H1 (cell line): ENCODE measurements around the gene MAGI2. TPM values are rescaled to one million over a fixed set of nuclear protein-coding genes. Genes with fewer than 3 reads are reported as not detected.

ENCODE experiments used
- CTCF ChIA-PET: fragments of 300-600 bp; sonication (Branson Sonifier 250); formaldehyde crosslinking; loops from one replicate; lab custom pipeline; 2021; ENCODE audit not compliant: partially characterized antibody; lab: Charles Lee
- POLR2A ChIA-PET: fragments of 300-600 bp; sonication (Branson Sonifier 250); formaldehyde crosslinking; loops from one replicate; lab custom pipeline; 2021; ENCODE audit warnings: inconsistent platforms; ENCODE audit not compliant: partially characterized antibody; lab: Charles Lee
- DNase-seq, 2 experiments: peaks; one replicate each; pipeline versions ENCODE4 v3.0.0 to v3.0.0-alpha.2; 2010 to 2022; ENCODE audit warnings: low spot score in 2 of 2, low read depth in 1 of 2, mixed read lengths in 1 of 2
- FAIRE-seq: peaks from 2 replicates; lab custom pipeline; 2011; peaks lifted over from hg19 to GRCh38; lab: Jason Lieb, UNC
- H2AFZ ChIP-seq: 2 replicates; pipeline ENCODE4 v1.8.1; 2012; ENCODE audit warnings: low read length, inconsistent platforms
- H2AK5ac ChIP-seq: 2 replicates; pipeline ENCODE4 v1.6.1; 2013; ENCODE audit warnings: low read depth, low read length
- H2BK120ac ChIP-seq: replicated peaks from 2 replicates; pipeline ENCODE3; 2013; ENCODE audit warnings: low read depth, low read length, inconsistent platforms
- H2BK12ac ChIP-seq: 2 replicates; pipeline ENCODE4 v1.6.1; 2013; ENCODE audit warnings: low read depth, low read length
- H2BK15ac ChIP-seq: 2 replicates; pipeline ENCODE4 v1.6.1; 2013; ENCODE audit warnings: low read length
- H2BK20ac ChIP-seq: 2 replicates; pipeline ENCODE4 v1.6.1; 2013; ENCODE audit warnings: low read length
- H2BK5ac ChIP-seq: 2 replicates; pipeline ENCODE4 v1.6.1; 2013; ENCODE audit warnings: low read depth, low read length
- H3K14ac ChIP-seq: 2 replicates; pipeline ENCODE4 v1.6.1; 2013; ENCODE audit warnings: inconsistent platforms; ENCODE audit not compliant: insufficient read length
- H3K18ac ChIP-seq: 2 replicates; pipeline ENCODE4 v1.6.1; 2013; ENCODE audit warnings: low read length; ENCODE audit errors: extremely low read depth
- H3K23ac ChIP-seq: 2 replicates; pipeline ENCODE4 v1.6.1; 2013; ENCODE audit warnings: inconsistent platforms; ENCODE audit not compliant: insufficient read length
- H3K23me2 ChIP-seq: 2 replicates; pipeline ENCODE4 v1.6.1; 2013; ENCODE audit warnings: low read depth, low read length
- H3K27ac ChIP-seq: 2 replicates; pipeline ENCODE4 v1.6.1; 2011; ENCODE audit warnings: low read depth, low read length, inconsistent platforms
- H3K27me3 ChIP-seq, 4 experiments: replicated peaks in 1 of 4; 1 replicate in 1 of 4; 2 replicates in 3 of 4; pipeline versions ENCODE4 v1.6.1 to v1.8.1; 2011 to 2013; ENCODE audit warnings: low read length in 3 of 4, mild to moderate bottlenecking in 3 of 4, inconsistent platforms in 2 of 4, mixed read lengths in 2 of 4, moderate library complexity in 1 of 4; ENCODE audit not compliant: control insufficient read depth in 3 of 4, insufficient read depth in 3 of 4; ENCODE audit errors: extremely low read depth in 1 of 4
- H3K36me3 ChIP-seq, 4 experiments: 2 replicates each; pipeline versions ENCODE4 v1.6.1 to v1.8.1; 2011 to 2013; ENCODE audit warnings: mild to moderate bottlenecking in 4 of 4, low read length in 3 of 4, moderate library complexity in 2 of 4, control low read depth in 1 of 4, inconsistent platforms in 1 of 4; ENCODE audit not compliant: insufficient read depth in 4 of 4, control insufficient read depth in 2 of 4
- H3K4ac ChIP-seq: replicated peaks from 2 replicates; pipeline ENCODE3; 2013; ENCODE audit warnings: low read length, low read depth, mixed read lengths, inconsistent platforms; ENCODE audit not compliant: insufficient read length
- H3K4me1 ChIP-seq, 4 experiments: replicated peaks in 1 of 4; 1 replicate in 1 of 4; 2 replicates in 3 of 4; pipeline versions ENCODE4 v1.6.1 to v1.8.1; 2011 to 2013; ENCODE audit warnings: low read length in 3 of 4, inconsistent platforms in 2 of 4, mixed read lengths in 1 of 4; ENCODE audit not compliant: insufficient read depth in 4 of 4, control insufficient read depth in 3 of 4
- H3K4me2 ChIP-seq, 2 experiments: 2 replicates each; pipeline versions ENCODE4 v1.6.1 to v1.8.1; 2011 to 2013; ENCODE audit warnings: low read depth in 2 of 2, low read length in 2 of 2, control low read depth in 1 of 2, inconsistent platforms in 1 of 2, mild to moderate bottlenecking in 1 of 2; ENCODE audit not compliant: insufficient read depth in 1 of 2
- H3K4me3 ChIP-seq, 4 experiments: fragments of 200-600, 300-600 bp in 1 of 4; sonication (generic), shearing (Covaris generic), sonication (Bioruptor Twin) in 1 of 4; 2 replicates each; pipeline versions ENCODE4 v1.5.1 to v1.8.1; 2011 to 2016; ENCODE audit warnings: low read length in 4 of 4, low read depth in 3 of 4, control low read depth in 2 of 4, inconsistent platforms in 2 of 4, mild to moderate bottlenecking in 2 of 4, mixed read lengths in 1 of 4, moderate library complexity in 1 of 4; ENCODE audit not compliant: insufficient read depth in 2 of 4; ENCODE audit errors: extremely low read depth in 1 of 4
- H3K56ac ChIP-seq: replicated peaks from 2 replicates; pipeline ENCODE3; 2013; ENCODE audit warnings: low read depth, mild to moderate bottlenecking, mixed read lengths, low read length, inconsistent platforms; ENCODE audit not compliant: insufficient read length
- H3K79me1 ChIP-seq: 2 replicates; pipeline ENCODE4 v1.6.1; 2013; ENCODE audit warnings: low read depth, low read length, control low read depth
- H3K79me2 ChIP-seq, 2 experiments: 2 replicates each; pipeline versions ENCODE4 v1.6.1 to v1.8.1; 2012 to 2013; ENCODE audit warnings: low read length in 2 of 2, mild to moderate bottlenecking in 2 of 2, inconsistent platforms in 1 of 2; ENCODE audit not compliant: insufficient read depth in 2 of 2, control insufficient read depth in 1 of 2
- H3K9ac ChIP-seq, 4 experiments: replicated peaks in 1 of 4; 1 replicate in 1 of 4; 2 replicates in 3 of 4; pipeline versions ENCODE4 v1.6.1 to v1.8.1; 2011 to 2013; ENCODE audit warnings: low read depth in 3 of 4, low read length in 3 of 4, control low read depth in 2 of 4, mild to moderate bottlenecking in 2 of 4, moderate library complexity in 2 of 4, inconsistent platforms in 1 of 4; ENCODE audit errors: extremely low read depth in 1 of 4
- H3K9me3 ChIP-seq, 2 experiments: 2 replicates each; pipeline versions ENCODE4 v1.6.1 to v1.8.1; 2012 to 2013; ENCODE audit warnings: mild to moderate bottlenecking in 2 of 2, moderate library complexity in 2 of 2, control low read depth in 1 of 2, inconsistent platforms in 1 of 2, low read depth in 1 of 2, low read length in 1 of 2, mixed read lengths in 1 of 2; ENCODE audit not compliant: insufficient read depth in 2 of 2
- H4K20me1 ChIP-seq, 2 experiments: replicated peaks in 1 of 2; 2 replicates each; pipeline versions ENCODE3 to v1.8.1; 2011 to 2013; ENCODE audit warnings: inconsistent platforms in 2 of 2, low read length in 2 of 2, mild to moderate bottlenecking in 1 of 2; ENCODE audit not compliant: insufficient read depth in 2 of 2, control insufficient read depth in 1 of 2
- H4K5ac ChIP-seq: 2 replicates; pipeline ENCODE4 v1.6.1; 2013; ENCODE audit warnings: low read length, low read depth, mixed read lengths, inconsistent platforms; ENCODE audit not compliant: insufficient read length
- H4K8ac ChIP-seq: 2 replicates; pipeline ENCODE4 v1.8.0; 2013; ENCODE audit warnings: mild to moderate bottlenecking, moderate library complexity, low read length, inconsistent platforms; ENCODE audit not compliant: insufficient read depth; ENCODE audit errors: extremely low read depth
- H4K91ac ChIP-seq: replicated peaks from 2 replicates; pipeline ENCODE3; 2013; ENCODE audit warnings: low read length, mixed read lengths, inconsistent platforms; ENCODE audit not compliant: insufficient read length
- CBX5 ChIP-seq: fragments of 300-800, 300-1000 bp; sonication (generic); IDR thresholded peaks from 2 replicates; pipeline ENCODE4 v1.7.1; 2016; ENCODE audit warnings: antibody characterized with exemption, low read length, low read depth
- RNF2 ChIP-seq: fragments of 200-900, 300-1000 bp; sonication (generic); IDR thresholded peaks from 2 replicates; pipeline ENCODE4 v1.7.1; 2016; ENCODE audit warnings: borderline replicate concordance, low read depth, mild to moderate bottlenecking, antibody characterized with exemption, low read length; ENCODE audit not compliant: poor library complexity, severe bottlenecking; ENCODE audit errors: missing control alignments
- SAP30 ChIP-seq: fragments of 300-600 bp; sonication (generic); IDR thresholded peaks from 2 replicates; pipeline ENCODE4 v1.7.1; 2012; ENCODE audit warnings: low read length, moderate library complexity, mild to moderate bottlenecking, inconsistent platforms; ENCODE audit not compliant: insufficient read depth, insufficient replicate concordance
- SIX5 ChIP-seq: IDR thresholded peaks from 2 replicates; pipeline ENCODE4 v1.6.1; 2011; ENCODE audit warnings: mild to moderate bottlenecking, low read depth, low read length
- SP2 ChIP-seq: IDR thresholded peaks from 2 replicates; pipeline ENCODE4 v1.6.1; 2012; ENCODE audit warnings: mild to moderate bottlenecking, low read length, inconsistent platforms
- WGBS, 2 experiments: shearing (Covaris generic) in 1 of 2; methylation state at CpG; one replicate each; pipeline versions ENCODE4 v1.1.6 to v1.1.7; 2013 to 2015; ENCODE audit warnings: low lambda C conversion rate in 2 of 2, mixed read lengths in 2 of 2, inconsistent platforms in 1 of 2, low coverage in 1 of 2, missing lambda C conversion rate in 1 of 2; ENCODE audit not compliant: insufficient replicate concordance in 2 of 2, insufficient coverage in 1 of 2, insufficient read length in 1 of 2; ENCODE audit errors: extremely low coverage in 1 of 2, missing lambda C conversion rate in 1 of 2; 5-methylcytosine and 5-hydroxymethylcytosine counted together
- polyA plus RNA-seq, 7 experiments: library from polyadenylated mRNA; depleted of rRNA in 3 of 7; stranded (reverse) in 5 of 7; unstranded in 2 of 7; fragments of >200 nt in 5 of 7; fragments of 200-250 nt in 2 of 7; gene quantifications; 1 replicate in 5 of 7; 2 replicates in 1 of 7; 4 replicates in 1 of 7; pipeline versions ENCODE4 v1.2.1 to v1.2.3, GENCODE V29; 2011 to 2013; ENCODE audit warnings: missing spikeins in 2 of 7, mixed read lengths in 2 of 7
- total RNA-seq: library from RNA; stranded (reverse); fragmentation: NEBNext Ultra II Directional; extraction: Animal tissue kit (Norgen Biotek cat#: 25700); gene quantifications from 2 replicates; pipeline ENCODE4 v1.2.1, GENCODE V29; 2021

MAGI2 gene
- total and polyA plus RNA-seq, 2 of the 8 experiments (the other 6 are each of a cell fraction or from before 2014, with no cell fraction given): 6.0 to 27.3 TPM

- H3K27me3 ChIP-seq: no peaks in the 10 kb centered on the region
- DNase-seq: no peak
- no peaks in the 10 kb centered on the region for H3K36me3 ChIP-seq
- no peaks in the 10 kb centered on the region; a peak in 3 of 7 replicates for H3K4me1 ChIP-seq
- no peak overlapping the region for H2AK5ac ChIP-seq
- no peaks in the 10 kb centered on the region for H3K9me3 ChIP-seq
- H4K20me1 ChIP-seq: no peaks in the 10 kb centered on the region
- H3K18ac ChIP-seq: no peak overlapping the region
- H3K56ac ChIP-seq: no peak overlapping the region
- no peak overlapping the region for H3K4ac ChIP-seq
- no peak overlapping the region for H3K14ac ChIP-seq
- H4K91ac ChIP-seq: no peak overlapping the region
- H3K79me1 ChIP-seq: no peaks in the 10 kb centered on the region
- H3K23ac ChIP-seq: no peak overlapping the region
- WGBS, 2 experiments: 93% methylated on average over 1 of the region's 1 CpG; no CpG with 5 or more reads in 1 of the 2 experiments
- no peak overlapping the region for H2BK20ac ChIP-seq
- no peaks in the 10 kb centered on the region for H3K79me2 ChIP-seq
- H2BK12ac ChIP-seq: no peak overlapping the region
- no peak overlapping the region for H3K4me3 ChIP-seq
- no peak overlapping the region for H2BK15ac ChIP-seq
- ChIA-PET POLR2A (interaction anchor here (0.6 kb wide), 1 partner anchor 354 kb away, joined by 3 read pairs; no protein-coding TSS in a partner anchor), CTCF (no interaction called here)
- TF ChIP-seq RNF2 (no peak), SAP30 (no peak), SP2 (no peak), SIX5 (no peak), CBX5 (no peak)
- no peak overlapping the region for H3K9ac ChIP-seq
- no peak for FAIRE-seq
- no peak overlapping the region for H2AFZ ChIP-seq
- H2BK5ac ChIP-seq: no peak overlapping the region
- no peaks in the 10 kb centered on the region for H3K23me2 ChIP-seq
- no peak overlapping the region for H4K5ac ChIP-seq
- no peak overlapping the region for H3K4me2 ChIP-seq
- no peak overlapping the region for H2BK120ac ChIP-seq
- H3K27ac ChIP-seq: no peak overlapping the region
- no peak overlapping the region for H4K8ac ChIP-seq
Measured at GRCh38 chr7:78787854-78788253, 665.6 kb downstream of the MAGI2 start.
